ENCODE measurements around the gene TRIM42. TPM values are rescaled to one million over a fixed set of nuclear protein-coding genes. Genes with fewer than 3 reads are reported as not detected.

The TRIM42 gene
- total RNA-seq, 8 experiments from 2014 or later, result 0.07 to 0.28 (median 0.14) TPM; not detected in 3

- in situ Hi-C loops (cut with MboI; ENCODE audit: low pct_unique_long_range_greater_than_20kb in 2 of 9, low sequenced_read_pairs in 9 of 9, unreplicated experiment in 9 of 9), result no loop called here
- Histone ChIP-seq H3K4me3 (no peak overlapping the region), H3K27ac (no peak overlapping the region), H3K4me1 (replicated peaks in 1 of 2) (no peaks in the 10 kb centered on the region)
- WGBS, 10 experiments, result 12 to 100% (median 69%) methylated on average over 1 to 4 of the region's 5 CpGs
- ATAC-seq (replicated peaks in 6 of 8), result no peak
Observed at GRCh38 chr3:140695361-140696061, 17.6 kb downstream of the TRIM42 start.

- ATAC-seq (replicated peaks in 6 of 8), result no peak
- no peaks in the 10 kb centered on the region for H3K4me1 ChIP-seq (replicated peaks in 1 of 2)
- 0 to 95% (median 80%) methylated on average over 2 to 3 of the region's 3 CpGs for whole genome bisulfite sequencing, 10 experiments
Observed at GRCh38 chr3:140699516-140700231, 21.8 kb downstream of the TRIM42 start.

GRCh38 chr3:140702281-140702680, 24.4 kb downstream of the TRIM42 start:
- no peak overlapping the region for H3K27ac ChIP-seq
- WGBS, 10 experiments, result 0 to 96% (median 72%) methylated on average over 1 to 4 of the region's 4 CpGs; no CpG with 5 or more reads in 2 of the 10 experiments
- in situ Hi-C loops (cut with MboI; ENCODE audit: low pct_unique_long_range_greater_than_20kb in 2 of 9, low sequenced_read_pairs in 9 of 9, unreplicated experiment in 9 of 9), result no loop called here
- ATAC-seq (replicated peaks in 6 of 8), result no peak
- H3K4me3 ChIP-seq, result no peak overlapping the region
- H3K4me1 ChIP-seq (replicated peaks in 1 of 2), result no peaks in the 10 kb centered on the region

More at GRCh38 chr3:140699516-140700231, 21.8 kb downstream of the TRIM42 start:
- Histone ChIP-seq H3K27ac (no peak overlapping the region), H3K4me3 (no peak overlapping the region)
- in situ Hi-C loops (cut with MboI; ENCODE audit: low pct_unique_long_range_greater_than_20kb in 2 of 9, low sequenced_read_pairs in 9 of 9, unreplicated experiment in 9 of 9), result no loop called here

GRCh38 chr3:140703496-140703895, 25.6 kb downstream of the TRIM42 start:
- WGBS, 10 experiments, result 0 to 86% (median 17%) methylated on average over 1 of the region's 1 CpG; no CpG with 5 or more reads in 3 of the 10 experiments
- no peak overlapping the region for H3K4me3 ChIP-seq
- H3K27ac ChIP-seq, result no peak overlapping the region
- no peaks in the 10 kb centered on the region for H3K4me1 ChIP-seq (replicated peaks in 1 of 2)
- in situ Hi-C loops (cut with MboI; ENCODE audit: low pct_unique_long_range_greater_than_20kb in 2 of 9, low sequenced_read_pairs in 9 of 9, unreplicated experiment in 9 of 9), result no loop called here
- no peak for ATAC-seq (replicated peaks in 6 of 8)

GRCh38 chr3:140704733-140705132, 26.9 kb downstream of the TRIM42 start:
- WGBS, 10 experiments, result 60 to 100% (median 78%) methylated on average over 1 of the region's 1 CpG; no CpG with 5 or more reads in 5 of the 10 experiments
- ATAC-seq (replicated peaks in 6 of 8), result no peak

DNA sequence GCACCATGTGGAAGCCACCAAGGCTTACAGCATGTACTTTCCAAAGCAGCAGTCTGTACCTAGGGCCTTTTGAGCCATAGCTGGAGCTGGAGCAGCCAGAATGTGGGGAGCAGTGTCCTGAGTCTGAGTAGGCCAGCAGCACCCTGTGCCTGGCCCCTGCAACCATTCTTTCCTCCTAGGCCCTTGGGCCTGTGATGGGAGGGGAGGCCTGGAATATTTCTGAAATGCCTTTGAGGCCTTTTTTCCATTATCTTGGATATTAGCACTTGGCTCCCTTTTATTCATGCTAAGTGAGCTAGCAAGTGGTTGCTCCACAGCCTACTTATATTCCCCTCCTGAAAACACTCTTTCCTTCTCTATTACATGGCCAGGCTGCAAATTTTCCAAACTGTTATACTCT, 28.1 kb downstream of the TRIM42 start:
- H3K27ac ChIP-seq, result no peak overlapping the region
- in situ Hi-C loops (cut with MboI; ENCODE audit: low pct_unique_long_range_greater_than_20kb in 2 of 9, low sequenced_read_pairs in 9 of 9, unreplicated experiment in 9 of 9), result no loop called here
- ATAC-seq (replicated peaks in 6 of 8), result no peak

More at GRCh38 chr3:140704733-140705132, 26.9 kb downstream of the TRIM42 start:
- Histone ChIP-seq H3K4me3 (no peak overlapping the region), H3K4me1 (replicated peaks in 1 of 2) (no peaks in the 10 kb centered on the region), H3K27ac (no peak overlapping the region)
- in situ Hi-C loops (cut with MboI; ENCODE audit: low pct_unique_long_range_greater_than_20kb in 2 of 9, low sequenced_read_pairs in 9 of 9, unreplicated experiment in 9 of 9), result no loop called here

GRCh38 chr3:140706360-140706759, 28.5 kb downstream of the TRIM42 start:
- ATAC-seq (replicated peaks in 6 of 8), result no peak
- H3K4me3 ChIP-seq, result no peak overlapping the region
- no peak overlapping the region for H3K27ac ChIP-seq
- no peaks in the 10 kb centered on the region for H3K4me1 ChIP-seq (replicated peaks in 1 of 2)
- in situ Hi-C loops (cut with MboI; ENCODE audit: low pct_unique_long_range_greater_than_20kb in 2 of 9, low sequenced_read_pairs in 9 of 9, unreplicated experiment in 9 of 9), result no loop called here

More for the DNA sequence above, 28.1 kb downstream of the TRIM42 start:
- no peaks in the 10 kb centered on the region for H3K4me1 ChIP-seq (replicated peaks in 1 of 2)
- H3K4me3 ChIP-seq, result no peak overlapping the region

- in situ Hi-C loops (cut with MboI; ENCODE audit: low pct_unique_long_range_greater_than_20kb in 2 of 9, low sequenced_read_pairs in 9 of 9, unreplicated experiment in 9 of 9), result no loop called here
- no peak overlapping the region for H3K4me3 ChIP-seq
- no peak for ATAC-seq (replicated peaks in 6 of 8)
- no peaks in the 10 kb centered on the region for H3K4me1 ChIP-seq (replicated peaks in 1 of 2)
- WGBS, 10 experiments, result 0 to 86% (median 64%) methylated on average over 1 to 2 of the region's 2 CpGs
- no peak overlapping the region for H3K27ac ChIP-seq
Observed at GRCh38 chr3:140708815-140709214, 31.0 kb downstream of the TRIM42 start.

- in situ Hi-C loops (cut with MboI; ENCODE audit: low pct_unique_long_range_greater_than_20kb in 2 of 9, low sequenced_read_pairs in 9 of 9, unreplicated experiment in 9 of 9), result no loop called here
- Histone ChIP-seq H3K4me1 (replicated peaks in 1 of 2) (no peaks in the 10 kb centered on the region), H3K4me3 (no peak overlapping the region), H3K27ac (no peak overlapping the region)
- ATAC-seq (replicated peaks in 6 of 8), result no peak
Observed at GRCh38 chr3:140709751-140710150, 31.9 kb downstream of the TRIM42 start.

- Histone ChIP-seq H3K27ac (no peak overlapping the region), H3K4me1 (replicated peaks in 1 of 2) (peaks cover 0 to 4% of the 10 kb centered on the region in 2 donors), H3K4me3 (no peak overlapping the region)
- in situ Hi-C loops (cut with MboI; ENCODE audit: low pct_unique_long_range_greater_than_20kb in 2 of 9, low sequenced_read_pairs in 9 of 9, unreplicated experiment in 9 of 9), result no loop called here
- no peak for ATAC-seq (replicated peaks in 6 of 8)
- 0 to 100% (median 84%) methylated on average over 1 to 2 of the region's 2 CpGs; no CpG with 5 or more reads in 2 of the 10 experiments for WGBS, 10 experiments
Observed at GRCh38 chr3:140710711-140711389, 33.0 kb downstream of the TRIM42 start.

DNA sequence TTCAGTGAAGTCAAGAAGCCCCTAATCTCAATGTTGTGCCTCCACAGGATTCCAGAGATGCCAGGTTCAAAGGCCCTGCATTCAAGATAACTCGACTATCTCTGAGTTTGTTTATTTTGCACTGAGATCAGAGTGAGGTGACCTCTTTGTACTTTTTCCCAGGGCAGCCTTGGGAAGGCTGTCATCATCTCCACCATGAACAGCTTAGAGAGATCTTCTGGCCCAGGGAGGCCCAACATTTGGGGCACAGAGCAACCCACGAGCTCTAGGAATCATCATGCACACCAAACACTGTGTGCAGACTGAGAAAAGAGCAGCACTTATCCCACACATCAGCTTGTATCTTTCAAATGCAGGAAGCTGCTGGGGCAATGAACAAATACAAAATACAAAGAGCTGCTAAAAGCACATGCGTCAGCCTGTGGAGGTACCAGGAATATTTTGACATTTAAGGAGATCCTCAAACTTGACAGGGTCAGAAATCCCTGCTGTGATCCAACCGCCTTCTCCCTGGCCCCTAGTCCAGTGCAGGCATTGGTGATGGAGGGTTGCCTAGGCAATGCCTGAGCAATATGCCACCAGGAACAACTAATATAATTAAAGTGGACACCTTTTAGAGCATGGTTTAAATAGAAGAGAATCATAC, 33.6 kb downstream of the TRIM42 start:
- in situ Hi-C loops (cut with MboI; ENCODE audit: low pct_unique_long_range_greater_than_20kb in 2 of 9, low sequenced_read_pairs in 9 of 9, unreplicated experiment in 9 of 9), result no loop called here
- ATAC-seq (replicated peaks in 6 of 8), result no peak
- Histone ChIP-seq H3K4me3 (no peak overlapping the region), H3K27ac (no peak overlapping the region), H3K4me1 (replicated peaks in 1 of 2) (peaks cover 0 to 4% of the 10 kb centered on the region in 2 donors)
- WGBS, 10 experiments, result 8 to 84% (median 61%) methylated on average over 1 to 3 of the region's 4 CpGs; no CpG with 5 or more reads in 4 of the 10 experiments

GRCh38 chr3:140712301-140712700, 34.4 kb downstream of the TRIM42 start:
- in situ Hi-C loops (cut with MboI; ENCODE audit: low pct_unique_long_range_greater_than_20kb in 2 of 9, low sequenced_read_pairs in 9 of 9, unreplicated experiment in 9 of 9), result no loop called here
- ATAC-seq (replicated peaks in 6 of 8), result no peak
- Histone ChIP-seq H3K4me3 (no peak overlapping the region), H3K27ac (no peak overlapping the region), H3K4me1 (replicated peaks in 1 of 2) (peaks cover 0 to 4% of the 10 kb centered on the region in 2 donors)
- WGBS, 10 experiments, result 0 to 100% (median 82%) methylated on average over 1 to 3 of the region's 3 CpGs

DNA sequence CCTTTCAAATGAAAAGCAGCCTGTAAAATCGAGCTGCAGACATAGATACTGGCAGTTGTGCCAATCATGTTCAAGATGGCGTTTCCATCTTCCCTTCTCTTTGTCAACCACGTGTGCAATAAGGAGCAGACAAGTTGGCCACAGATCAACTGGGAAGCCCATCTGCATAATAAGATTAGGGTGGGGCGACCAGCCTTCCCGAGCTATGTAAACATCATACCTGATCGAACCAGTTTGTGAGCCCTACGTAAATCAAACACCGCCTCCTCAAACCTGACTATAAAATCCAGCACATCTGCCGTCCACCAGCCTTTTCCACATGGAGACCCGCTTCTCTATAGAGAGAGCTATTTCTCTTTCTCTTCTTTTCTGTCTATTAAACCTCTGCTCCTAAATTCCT, 37.2 kb downstream of the TRIM42 start:
- ATAC-seq (replicated peaks in 6 of 8), result peak in 4 of 8 experiments; percentile 23 to 71 (median 29)
- H3K4me1 ChIP-seq (replicated peaks in 1 of 2), result peaks cover 0 to 4% of the 10 kb centered on the region in 2 donors
- 0 to 92% (median 84%) methylated on average over 1 to 9 of the region's 10 CpGs; no CpG with 5 or more reads in 3 of the 10 experiments for WGBS, 10 experiments
- no peak overlapping the region for H3K4me3 ChIP-seq
- no peak overlapping the region for H3K27ac ChIP-seq
- in situ Hi-C loops (cut with MboI; ENCODE audit: low pct_unique_long_range_greater_than_20kb in 2 of 9, low sequenced_read_pairs in 9 of 9, unreplicated experiment in 9 of 9), result no loop called here

All from motor neuron (in vitro differentiated cells).